ENCODE measurements around the gene NR2E3.
"Not testable (repeated sequence)": the region's sequence is repeated elsewhere in the genome, so short reads cannot be mapped to it uniquely, and the experiment has no call there.

NR2E3 gene

DNA sequence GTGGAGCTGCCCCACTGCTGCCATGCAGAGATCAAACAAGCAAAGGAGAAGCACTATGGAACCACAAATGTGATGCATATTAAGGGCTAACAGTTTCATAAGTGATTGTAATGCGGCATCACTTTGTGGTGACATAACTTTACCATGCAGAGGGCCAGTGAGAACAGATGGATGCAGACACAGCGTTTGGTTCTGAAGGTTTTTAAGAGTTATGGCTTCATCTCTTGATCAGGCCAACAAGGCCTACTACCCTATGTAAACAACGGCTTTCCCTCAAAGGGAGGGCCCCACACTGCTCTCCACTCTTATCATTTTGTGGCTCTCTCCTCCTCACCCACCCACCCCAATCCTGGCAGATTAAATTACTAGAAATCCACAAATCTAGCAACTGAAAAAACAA, 13.4 kb downstream of the NR2E3 start:
- TF ChIP-seq, protein P1, sequence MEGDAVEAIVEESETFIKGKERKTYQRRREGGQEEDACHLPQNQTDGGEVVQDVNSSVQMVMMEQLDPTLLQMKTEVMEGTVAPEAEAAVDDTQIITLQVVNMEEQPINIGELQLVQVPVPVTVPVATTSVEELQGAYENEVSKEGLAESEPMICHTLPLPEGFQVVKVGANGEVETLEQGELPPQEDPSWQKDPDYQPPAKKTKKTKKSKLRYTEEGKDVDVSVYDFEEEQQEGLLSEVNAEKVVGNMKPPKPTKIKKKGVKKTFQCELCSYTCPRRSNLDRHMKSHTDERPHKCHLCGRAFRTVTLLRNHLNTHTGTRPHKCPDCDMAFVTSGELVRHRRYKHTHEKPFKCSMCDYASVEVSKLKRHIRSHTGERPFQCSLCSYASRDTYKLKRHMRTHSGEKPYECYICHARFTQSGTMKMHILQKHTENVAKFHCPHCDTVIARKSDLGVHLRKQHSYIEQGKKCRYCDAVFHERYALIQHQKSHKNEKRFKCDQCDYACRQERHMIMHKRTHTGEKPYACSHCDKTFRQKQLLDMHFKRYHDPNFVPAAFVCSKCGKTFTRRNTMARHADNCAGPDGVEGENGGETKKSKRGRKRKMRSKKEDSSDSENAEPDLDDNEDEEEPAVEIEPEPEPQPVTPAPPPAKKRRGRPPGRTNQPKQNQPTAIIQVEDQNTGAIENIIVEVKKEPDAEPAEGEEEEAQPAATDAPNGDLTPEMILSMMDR (IDR thresholded peaks at IDR 0.05; ENCODE audit: low read depth, low read length, missing control alignments), result no peak
- H3K4me3 ChIP-seq (replicated peaks; ENCODE audit: low read depth, low read length), result no peak overlapping the region
- DNase-seq (ENCODE audit: extremely low read depth, low read depth), result no peak

DNA sequence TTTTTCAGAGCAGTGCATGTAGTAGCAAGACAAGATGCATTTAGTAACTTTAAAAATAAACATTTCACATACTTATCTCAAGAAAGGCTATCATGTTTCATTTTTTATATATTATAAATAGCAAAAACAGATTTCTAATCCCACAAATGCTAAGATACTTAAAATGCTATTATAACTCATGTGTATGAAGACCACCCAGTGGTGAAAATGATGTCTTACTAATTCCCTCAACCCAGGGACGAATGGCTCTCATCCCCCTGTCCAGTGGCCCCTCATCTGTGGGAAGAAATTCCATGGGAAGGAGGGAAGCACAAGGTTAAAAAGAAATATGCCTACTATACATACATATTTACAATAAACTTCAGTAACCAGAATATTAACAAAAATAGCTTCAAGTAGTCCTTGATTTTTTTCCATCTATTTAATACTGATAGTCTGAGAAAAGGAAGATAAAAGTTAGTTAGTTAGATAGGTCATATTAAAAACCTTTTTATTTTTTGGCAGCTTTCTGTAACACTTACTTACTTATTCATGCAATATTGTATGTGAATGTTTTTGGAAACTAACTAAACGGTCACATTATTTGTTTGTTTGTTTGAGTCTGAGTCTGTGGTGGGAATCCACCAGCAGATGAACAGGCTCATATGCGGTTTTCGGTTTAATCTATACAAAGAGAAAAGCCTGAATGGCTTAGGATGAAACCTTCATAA, 14.8 kb downstream of the NR2E3 start:
- DNase-seq (ENCODE audit: extremely low read depth, low read depth), result no peak
- H3K4me3 ChIP-seq (replicated peaks; ENCODE audit: low read depth, low read length), result no peak overlapping the region
- TF ChIP-seq, protein P1 (IDR thresholded peaks at IDR 0.05; ENCODE audit: low read depth, low read length, missing control alignments), result no peak

DNA sequence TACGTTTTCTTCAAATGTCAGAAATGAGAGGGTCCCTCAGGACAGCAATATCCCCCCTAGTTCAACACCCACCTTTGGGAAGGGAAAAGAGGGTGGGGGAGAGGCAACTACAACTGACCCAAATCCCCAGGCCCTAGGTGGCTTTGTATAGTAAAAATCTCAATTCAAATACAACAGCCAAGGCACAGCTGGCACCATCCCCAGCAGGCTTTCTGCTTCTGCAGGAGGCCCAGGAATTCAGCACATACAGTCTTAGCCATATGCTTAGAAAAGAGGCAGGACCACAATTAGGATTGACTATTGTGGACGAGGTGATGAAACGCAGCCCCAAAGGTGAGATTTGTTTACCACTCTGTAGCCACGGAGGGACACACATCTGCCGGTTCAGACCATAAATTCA, 15.8 kb downstream of the NR2E3 start:
- no peak overlapping the region for H3K4me3 ChIP-seq (replicated peaks; ENCODE audit: low read depth, low read length)
- TF ChIP-seq, protein P1 (IDR thresholded peaks at IDR 0.05; ENCODE audit: low read depth, low read length, missing control alignments), result no peak
- DNase-seq (ENCODE audit: extremely low read depth, low read depth), result no peak

DNA sequence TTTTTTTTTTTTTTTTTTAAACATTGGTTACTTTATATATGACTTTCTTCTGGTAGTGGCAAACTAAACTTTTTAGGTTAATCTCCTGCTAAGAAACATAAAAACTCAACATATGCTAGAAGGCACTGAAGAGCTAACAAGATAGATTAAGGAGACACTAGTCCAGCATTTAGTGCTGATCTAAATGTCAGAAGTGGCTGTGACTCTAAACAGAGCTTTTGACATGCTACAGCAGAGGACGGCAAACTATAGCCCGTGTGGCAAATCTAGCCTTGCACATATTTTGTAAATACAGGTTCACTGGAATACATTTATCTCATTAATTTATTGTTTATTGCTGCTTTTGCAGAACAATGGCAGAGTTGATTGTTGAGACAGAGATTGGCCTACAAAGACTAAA, 20.6 kb downstream of the NR2E3 start:
- TF ChIP-seq, protein P1 (IDR thresholded peaks at IDR 0.05; ENCODE audit: low read depth, low read length, missing control alignments), result no peak
- no peak for DNase-seq (ENCODE audit: extremely low read depth, low read depth)
- no peak overlapping the region for H3K4me3 ChIP-seq (replicated peaks; ENCODE audit: low read depth, low read length)

DNA sequence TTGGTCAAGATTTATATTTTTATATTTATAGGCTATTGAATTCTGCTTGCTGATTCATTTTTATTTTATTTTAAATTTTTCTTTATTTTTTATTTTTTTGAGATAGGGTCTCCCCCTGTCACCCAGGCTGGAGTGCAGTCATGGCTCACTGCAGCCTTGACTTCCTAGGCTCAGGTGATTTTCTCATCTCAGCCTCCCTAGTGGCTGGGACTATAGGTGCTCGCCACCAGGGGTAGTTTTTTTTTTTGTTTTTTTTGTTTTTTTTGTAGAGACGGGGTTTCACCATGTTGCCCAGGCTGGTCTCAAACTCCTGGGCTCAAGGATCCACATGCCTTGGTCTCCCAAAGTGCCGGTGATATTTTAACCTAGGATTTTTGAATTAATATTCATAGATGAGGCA, 31.2 kb downstream of the NR2E3 start:
- no peak overlapping the region for H3K4me3 ChIP-seq (replicated peaks; ENCODE audit: low read depth, low read length)
- no peak for DNase-seq (ENCODE audit: extremely low read depth, low read depth)
- TF ChIP-seq, protein P1 (IDR thresholded peaks at IDR 0.05; ENCODE audit: low read depth, low read length, missing control alignments), result no peak

DNA sequence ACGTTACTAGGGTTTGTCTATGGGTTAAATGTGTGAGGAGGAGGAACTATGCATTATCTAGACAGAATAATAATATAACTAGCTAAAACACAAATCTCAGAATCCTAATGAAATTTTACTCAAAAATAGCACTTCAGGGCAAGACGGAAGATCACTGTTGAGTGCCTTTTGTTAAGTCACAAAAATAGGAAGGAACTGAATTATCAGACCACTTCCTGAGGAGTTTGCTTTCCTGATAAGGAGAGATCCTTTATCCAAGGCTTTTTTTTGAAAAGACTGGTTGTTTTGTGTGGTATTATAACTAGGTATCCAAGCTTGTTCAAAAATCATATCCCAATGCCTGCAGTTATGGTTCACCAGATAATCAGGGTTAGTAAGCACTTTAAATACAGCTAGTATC, 34.6 kb downstream of the NR2E3 start:
- no peak for DNase-seq (ENCODE audit: extremely low read depth, low read depth)
- TF ChIP-seq, protein P1 (IDR thresholded peaks at IDR 0.05; ENCODE audit: low read depth, low read length, missing control alignments), result no peak
- no peak overlapping the region for H3K4me3 ChIP-seq (replicated peaks; ENCODE audit: low read depth, low read length)

DNA sequence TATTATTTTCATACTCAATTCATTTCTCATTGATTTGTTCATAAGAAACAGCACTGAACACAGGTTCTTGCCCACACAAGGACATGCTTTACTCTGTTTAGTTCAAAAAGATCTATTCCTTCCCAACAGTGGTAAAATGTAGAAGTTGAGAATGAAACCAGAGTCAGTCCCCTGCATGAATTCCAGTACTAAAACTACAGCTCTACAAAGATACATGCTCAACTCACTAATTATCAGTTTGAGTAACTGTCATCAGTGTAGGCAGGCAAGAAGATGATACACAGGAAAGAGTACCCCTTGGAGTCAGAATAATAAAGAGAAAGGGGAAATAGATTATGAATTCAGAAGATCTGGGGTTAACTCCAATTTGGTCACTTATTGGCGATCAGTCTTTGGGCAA, 43.2 kb downstream of the NR2E3 start:
- no peak overlapping the region for H3K4me3 ChIP-seq (replicated peaks; ENCODE audit: low read depth, low read length)
- no peak for DNase-seq (ENCODE audit: extremely low read depth, low read depth)
- TF ChIP-seq, protein P1 (IDR thresholded peaks at IDR 0.05; ENCODE audit: low read depth, low read length, missing control alignments), result no peak

DNA sequence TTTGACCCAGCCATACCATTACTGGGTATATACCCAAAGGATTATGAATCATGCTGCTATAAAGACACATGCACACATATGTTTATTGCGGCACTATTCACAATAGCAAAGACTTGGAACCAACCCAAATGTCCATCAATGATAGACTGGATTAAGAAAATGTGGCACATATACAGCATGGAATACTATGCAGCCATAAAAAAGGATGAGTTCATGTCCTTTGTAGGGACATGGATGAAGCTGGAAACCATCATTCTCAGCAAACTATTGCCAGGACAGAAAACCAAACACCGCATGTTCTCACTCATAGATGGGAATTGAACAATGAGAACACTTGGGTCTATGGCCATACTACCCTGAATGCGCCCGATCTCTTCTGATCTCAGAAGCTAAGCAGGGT, 47.9 kb downstream of the NR2E3 start:
- not testable (repeated sequence) for DNase-seq (ENCODE audit: extremely low read depth, low read depth); H3K4me3 ChIP-seq (replicated peaks; ENCODE audit: low read depth, low read length)

All from HFF-Myc (cell line).